ENCODE results near the gene TPSG1.

GRCh38 chr16:1244881-1245280, 19.8 kb upstream of the TPSG1 start:
- TF ChIP-seq, protein P1, sequence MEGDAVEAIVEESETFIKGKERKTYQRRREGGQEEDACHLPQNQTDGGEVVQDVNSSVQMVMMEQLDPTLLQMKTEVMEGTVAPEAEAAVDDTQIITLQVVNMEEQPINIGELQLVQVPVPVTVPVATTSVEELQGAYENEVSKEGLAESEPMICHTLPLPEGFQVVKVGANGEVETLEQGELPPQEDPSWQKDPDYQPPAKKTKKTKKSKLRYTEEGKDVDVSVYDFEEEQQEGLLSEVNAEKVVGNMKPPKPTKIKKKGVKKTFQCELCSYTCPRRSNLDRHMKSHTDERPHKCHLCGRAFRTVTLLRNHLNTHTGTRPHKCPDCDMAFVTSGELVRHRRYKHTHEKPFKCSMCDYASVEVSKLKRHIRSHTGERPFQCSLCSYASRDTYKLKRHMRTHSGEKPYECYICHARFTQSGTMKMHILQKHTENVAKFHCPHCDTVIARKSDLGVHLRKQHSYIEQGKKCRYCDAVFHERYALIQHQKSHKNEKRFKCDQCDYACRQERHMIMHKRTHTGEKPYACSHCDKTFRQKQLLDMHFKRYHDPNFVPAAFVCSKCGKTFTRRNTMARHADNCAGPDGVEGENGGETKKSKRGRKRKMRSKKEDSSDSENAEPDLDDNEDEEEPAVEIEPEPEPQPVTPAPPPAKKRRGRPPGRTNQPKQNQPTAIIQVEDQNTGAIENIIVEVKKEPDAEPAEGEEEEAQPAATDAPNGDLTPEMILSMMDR (conservative IDR thresholded peaks at IDR 0.05; ENCODE audit: low read depth, low read length): no peak
- TF ChIP-seq EZH2 (IDR thresholded peaks at IDR 0.05; ENCODE audit: borderline replicate concordance, low read depth, low read length, poor library complexity, severe bottlenecking): no peak

Data from A673 (cell line).